ENCODE measurements around the gene DHRS9.

DNA sequence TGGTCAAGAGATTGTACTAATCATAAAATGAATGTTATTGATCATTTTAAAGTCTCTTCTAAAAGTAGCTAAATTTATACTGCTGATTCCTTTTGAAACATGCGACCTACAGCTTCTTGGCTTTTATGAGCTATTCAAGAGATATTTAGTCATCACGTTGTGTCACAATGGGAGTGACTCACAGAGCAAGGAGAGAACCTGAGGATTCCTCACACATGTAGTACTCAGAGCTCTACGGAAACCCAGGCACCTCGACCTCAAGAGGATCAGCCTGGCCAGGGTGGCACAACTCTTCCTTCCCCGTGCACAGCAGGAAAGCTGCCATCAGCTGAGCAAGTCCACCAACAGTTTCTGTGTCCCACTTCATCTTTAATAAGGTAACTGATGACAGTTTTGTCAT is at the start of gene DHRS9:
- TF ChIP-seq, protein P1, sequence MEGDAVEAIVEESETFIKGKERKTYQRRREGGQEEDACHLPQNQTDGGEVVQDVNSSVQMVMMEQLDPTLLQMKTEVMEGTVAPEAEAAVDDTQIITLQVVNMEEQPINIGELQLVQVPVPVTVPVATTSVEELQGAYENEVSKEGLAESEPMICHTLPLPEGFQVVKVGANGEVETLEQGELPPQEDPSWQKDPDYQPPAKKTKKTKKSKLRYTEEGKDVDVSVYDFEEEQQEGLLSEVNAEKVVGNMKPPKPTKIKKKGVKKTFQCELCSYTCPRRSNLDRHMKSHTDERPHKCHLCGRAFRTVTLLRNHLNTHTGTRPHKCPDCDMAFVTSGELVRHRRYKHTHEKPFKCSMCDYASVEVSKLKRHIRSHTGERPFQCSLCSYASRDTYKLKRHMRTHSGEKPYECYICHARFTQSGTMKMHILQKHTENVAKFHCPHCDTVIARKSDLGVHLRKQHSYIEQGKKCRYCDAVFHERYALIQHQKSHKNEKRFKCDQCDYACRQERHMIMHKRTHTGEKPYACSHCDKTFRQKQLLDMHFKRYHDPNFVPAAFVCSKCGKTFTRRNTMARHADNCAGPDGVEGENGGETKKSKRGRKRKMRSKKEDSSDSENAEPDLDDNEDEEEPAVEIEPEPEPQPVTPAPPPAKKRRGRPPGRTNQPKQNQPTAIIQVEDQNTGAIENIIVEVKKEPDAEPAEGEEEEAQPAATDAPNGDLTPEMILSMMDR (conservative IDR thresholded peaks at IDR 0.05; ENCODE audit: low read length), result no peak
- no peak for TF ChIP-seq EZH2phosphoT487 (IDR thresholded peaks at IDR 0.05; ENCODE audit: borderline replicate concordance)
